GM23248 (cell line): ENCODE data around the gene C12orf75.
"Not testable (repeated sequence)": the region's sequence is repeated elsewhere in the genome, so short reads cannot be mapped to it uniquely, and the experiment has no call there.

ENCODE experiments used
- EZH2 ChIP-seq: fragments of 200-600 bp; sonication (generic); IDR thresholded peaks from 2 replicates; pipeline ENCODE4 v1.6.1; 2018; ENCODE audit warnings: antibody characterized with exemption, mild to moderate bottlenecking; ENCODE audit not compliant: insufficient read depth, poor library complexity, severe bottlenecking
- EZH2phosphoT487 ChIP-seq: fragments of 200-600 bp; sonication (generic); IDR thresholded peaks from 2 replicates; pipeline ENCODE4 v1.6.1; 2018; ENCODE audit warnings: antibody characterized with exemption, moderate library complexity, mild to moderate bottlenecking, low read depth; ENCODE audit not compliant: insufficient read depth

DNA sequence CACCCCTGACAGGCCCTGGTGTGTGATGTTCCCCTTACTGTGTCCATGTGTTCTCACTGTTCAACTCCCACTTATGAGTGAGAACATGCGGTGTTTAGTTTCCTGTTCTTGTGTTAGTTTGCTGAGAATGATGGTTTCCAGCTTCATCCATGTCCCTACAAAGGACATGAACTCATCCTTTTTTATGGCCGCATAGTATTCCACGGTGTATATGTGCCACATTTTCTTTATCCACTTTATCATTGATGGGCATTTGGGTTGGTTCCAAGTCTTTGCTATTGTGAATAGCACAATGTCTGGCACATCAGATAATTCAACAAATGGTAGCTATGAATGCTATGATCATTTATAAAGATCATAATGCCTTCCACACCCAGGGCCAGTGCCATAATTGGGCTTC lies 73.6 kb downstream of the C12orf75 start:
- TF ChIP-seq EZH2phosphoT487, EZH2: not testable (repeated sequence)
